ENCODE measurements around the gene MTFR2. TPM values are rescaled to one million over a fixed set of nuclear protein-coding genes. Genes with fewer than 3 reads are reported as not detected.

MTFR2 gene
- total and polyA plus RNA-seq, 2 of the 13 experiments (the other 11 are each of a cell fraction or from before 2014, with no cell fraction given), result 6.7 to 10.7 TPM

GRCh38 chr6:136288566-136289326, 38.6 kb upstream of the MTFR2 start (continued):
- TF ChIP-seq ATF6 (CRISPR knock-in tag; conservative IDR thresholded peaks at IDR 0.05), result no peak
- no peak; the same call in 1 of the 2 replicates for TF ChIP-seq SSRP1 (CRISPR knock-in tag; IDR thresholded peaks at IDR 0.05)
- TF ChIP-seq ZMAT3 (CRISPR knock-in tag; conservative IDR thresholded peaks at IDR 0.05), result no peak
- no peak for TF ChIP-seq ATF7-NPFF (CRISPR knock-in tag; IDR thresholded peaks at IDR 0.05; ENCODE audit: low read depth)
- no peak for TF ChIP-seq ZBTB10 (CRISPR knock-in tag; IDR thresholded peaks at IDR 0.05; ENCODE audit: borderline replicate concordance)
- TF ChIP-seq, protein P1, sequence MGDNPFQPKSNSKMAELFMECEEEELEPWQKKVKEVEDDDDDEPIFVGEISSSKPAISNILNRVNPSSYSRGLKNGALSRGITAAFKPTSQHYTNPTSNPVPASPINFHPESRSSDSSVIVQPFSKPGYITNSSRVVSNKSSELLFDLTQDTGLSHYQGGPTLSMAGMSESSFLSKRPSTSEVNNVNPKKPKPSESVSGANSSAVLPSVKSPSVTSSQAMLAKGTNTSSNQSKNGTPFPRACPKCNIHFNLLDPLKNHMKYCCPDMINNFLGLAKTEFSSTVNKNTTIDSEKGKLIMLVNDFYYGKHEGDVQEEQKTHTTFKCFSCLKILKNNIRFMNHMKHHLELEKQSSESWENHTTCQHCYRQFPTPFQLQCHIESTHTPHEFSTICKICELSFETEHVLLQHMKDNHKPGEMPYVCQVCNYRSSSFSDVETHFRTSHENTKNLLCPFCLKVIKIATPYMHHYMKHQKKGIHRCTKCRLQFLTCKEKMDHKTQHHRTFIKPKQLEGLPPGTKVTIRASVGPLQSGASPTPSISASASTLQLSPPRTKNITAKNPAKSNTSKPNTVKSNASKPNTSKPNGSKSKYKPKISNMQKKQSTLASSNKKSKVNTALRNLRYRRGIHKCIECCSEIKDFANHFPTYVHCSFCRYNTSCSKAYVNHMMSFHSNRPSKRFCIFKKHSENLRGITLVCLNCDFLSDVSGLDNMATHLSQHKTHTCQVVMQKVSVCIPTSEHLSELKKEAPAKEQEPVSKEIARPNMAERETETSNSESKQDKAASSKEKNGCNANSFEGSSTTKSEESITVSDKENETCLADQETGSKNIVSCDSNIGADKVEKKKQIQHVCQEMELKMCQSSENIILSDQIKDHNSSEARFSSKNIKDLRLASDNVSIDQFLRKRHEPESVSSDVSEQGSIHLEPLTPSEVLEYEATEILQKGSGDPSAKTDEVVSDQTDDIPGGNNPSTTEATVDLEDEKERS (CRISPR knock-in tag; IDR thresholded peaks at IDR 0.05), result no peak
- TF ChIP-seq, protein P2, sequence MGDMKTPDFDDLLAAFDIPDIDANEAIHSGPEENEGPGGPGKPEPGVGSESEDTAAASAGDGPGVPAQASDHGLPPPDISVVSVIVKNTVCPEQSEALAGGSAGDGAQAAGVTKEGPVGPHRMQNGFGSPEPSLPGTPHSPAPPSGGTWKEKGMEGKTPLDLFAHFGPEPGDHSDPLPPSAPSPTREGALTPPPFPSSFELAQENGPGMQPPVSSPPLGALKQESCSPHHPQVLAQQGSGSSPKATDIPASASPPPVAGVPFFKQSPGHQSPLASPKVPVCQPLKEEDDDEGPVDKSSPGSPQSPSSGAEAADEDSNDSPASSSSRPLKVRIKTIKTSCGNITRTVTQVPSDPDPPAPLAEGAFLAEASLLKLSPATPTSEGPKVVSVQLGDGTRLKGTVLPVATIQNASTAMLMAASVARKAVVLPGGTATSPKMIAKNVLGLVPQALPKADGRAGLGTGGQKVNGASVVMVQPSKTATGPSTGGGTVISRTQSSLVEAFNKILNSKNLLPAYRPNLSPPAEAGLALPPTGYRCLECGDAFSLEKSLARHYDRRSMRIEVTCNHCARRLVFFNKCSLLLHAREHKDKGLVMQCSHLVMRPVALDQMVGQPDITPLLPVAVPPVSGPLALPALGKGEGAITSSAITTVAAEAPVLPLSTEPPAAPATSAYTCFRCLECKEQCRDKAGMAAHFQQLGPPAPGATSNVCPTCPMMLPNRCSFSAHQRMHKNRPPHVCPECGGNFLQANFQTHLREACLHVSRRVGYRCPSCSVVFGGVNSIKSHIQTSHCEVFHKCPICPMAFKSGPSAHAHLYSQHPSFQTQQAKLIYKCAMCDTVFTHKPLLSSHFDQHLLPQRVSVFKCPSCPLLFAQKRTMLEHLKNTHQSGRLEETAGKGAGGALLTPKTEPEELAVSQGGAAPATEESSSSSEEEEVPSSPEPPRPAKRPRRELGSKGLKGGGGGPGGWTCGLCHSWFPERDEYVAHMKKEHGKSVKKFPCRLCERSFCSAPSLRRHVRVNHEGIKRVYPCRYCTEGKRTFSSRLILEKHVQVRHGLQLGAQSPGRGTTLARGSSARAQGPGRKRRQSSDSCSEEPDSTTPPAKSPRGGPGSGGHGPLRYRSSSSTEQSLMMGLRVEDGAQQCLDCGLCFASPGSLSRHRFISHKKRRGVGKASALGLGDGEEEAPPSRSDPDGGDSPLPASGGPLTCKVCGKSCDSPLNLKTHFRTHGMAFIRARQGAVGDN (CRISPR knock-in tag; IDR thresholded peaks at IDR 0.05), result no peak; the same call in 1 of the 2 replicates
- TF ChIP-seq ZBTB3 (CRISPR knock-in tag; IDR thresholded peaks at IDR 0.05; ENCODE audit: borderline replicate concordance, low read depth), result no peak
- no peak for TF ChIP-seq KAT2B (IDR thresholded peaks at IDR 0.05; ENCODE audit: borderline replicate concordance, low read depth, low read length)
- TF ChIP-seq ZNF768 (CRISPR knock-in tag; IDR thresholded peaks at IDR 0.05), result no peak
- TF ChIP-seq IKZF1 (IDR thresholded peaks at IDR 0.05), result no peak
- TF ChIP-seq NFIB (CRISPR knock-in tag; IDR thresholded peaks at IDR 0.05; ENCODE audit: borderline replicate concordance), result no peak
- no peak for TF ChIP-seq ATF1 (CRISPR knock-in tag; IDR thresholded peaks at IDR 0.05)
- TF ChIP-seq BRD4 (CRISPR knock-in tag; IDR thresholded peaks at IDR 0.05), result no peak
- no peak; a peak in 1 of 4 replicates for TF ChIP-seq NR2F1 (CRISPR knock-in tag; IDR thresholded peaks at IDR 0.05)
- TF ChIP-seq NR2F6 (IDR thresholded peaks at IDR 0.05), result no peak
- no peak for TF ChIP-seq NR2F6 (CRISPR knock-in tag; IDR thresholded peaks at IDR 0.05)
- no peak for TF ChIP-seq RBM39 (IDR thresholded peaks at IDR 0.05; ENCODE audit: low read depth, low read length, poor library complexity, severe bottlenecking)

Data from HepG2 (cell line).